HG03565 (cell line): ENCODE results near the gene CACNA2D4.

Source experiments
- ATAC-seq: cut with Tn5 transposase; IDR thresholded peaks from one replicate; pipeline ENCODE4 v1.9.1; 2021; ENCODE audit warnings: mild to moderate bottlenecking, moderate library complexity; ENCODE audit not compliant: unreplicated experiment

CACNA2D4 gene

GRCh38 chr12:1935242-1935641 is 16.8 kb upstream of the CACNA2D4 start:
- no peak for ATAC-seq

- ATAC-seq: no peak
These were observed 16.4 kb upstream of the CACNA2D4 start for GRCh38 chr12:1934831-1935230.

- ATAC-seq: no peak
These were observed 15.6 kb upstream of the CACNA2D4 start for GRCh38 chr12:1934068-1934467.

- no peak for ATAC-seq
These were observed 15.0 kb upstream of the CACNA2D4 start for GRCh38 chr12:1933342-1934051.

- ATAC-seq: no peak
These were observed 13.9 kb upstream of the CACNA2D4 start for GRCh38 chr12:1932264-1932777.

GRCh38 chr12:1931642-1932041 is 13.2 kb upstream of the CACNA2D4 start:
- no peak for ATAC-seq

GRCh38 chr12:1930803-1931597 is 12.5 kb upstream of the CACNA2D4 start:
- no peak for ATAC-seq

GRCh38 chr12:1929985-1930802 is 11.7 kb upstream of the CACNA2D4 start:
- no peak for ATAC-seq

- no peak for ATAC-seq
These were observed 11.0 kb upstream of the CACNA2D4 start for GRCh38 chr12:1929241-1929984.

GRCh38 chr12:1928439-1929121 is 10.1 kb upstream of the CACNA2D4 start:
- ATAC-seq: no peak

GRCh38 chr12:1927751-1928351 is 9.4 kb upstream of the CACNA2D4 start:
- ATAC-seq: no peak

- ATAC-seq: no peak
These were observed 8.7 kb upstream of the CACNA2D4 start for GRCh38 chr12:1927051-1927680.

GRCh38 chr12:1926251-1926657 is 7.8 kb upstream of the CACNA2D4 start:
- no peak for ATAC-seq

- no peak for ATAC-seq
These were observed 7.2 kb upstream of the CACNA2D4 start for GRCh38 chr12:1925684-1926006.

- no peak for ATAC-seq
These were observed 6.7 kb upstream of the CACNA2D4 start for GRCh38 chr12:1924996-1925683.

- ATAC-seq: no peak
These were observed 4.5 kb upstream of the CACNA2D4 start for GRCh38 chr12:1922985-1923384.

GRCh38 chr12:1922075-1922709 is 3.7 kb upstream of the CACNA2D4 start:
- no peak for ATAC-seq

GRCh38 chr12:1920971-1921370 is 2.5 kb upstream of the CACNA2D4 start:
- ATAC-seq: no peak
